GM21529 (cell line): ENCODE data around the gene YARS1.

Experiments
- ATAC-seq: cut with Tn5 transposase; IDR thresholded peaks from one replicate; pipeline ENCODE4 v1.9.1; 2021; ENCODE audit not compliant: unreplicated experiment

The YARS1 gene

GRCh38 chr1:32748926-32749325 is 68.2 kb downstream of the YARS1 start:
- no peak for ATAC-seq

GRCh38 chr1:32748348-32748747 is 68.8 kb downstream of the YARS1 start:
- no peak for ATAC-seq

GRCh38 chr1:32746130-32746529 is 71.0 kb downstream of the YARS1 start:
- ATAC-seq: no peak

DNA sequence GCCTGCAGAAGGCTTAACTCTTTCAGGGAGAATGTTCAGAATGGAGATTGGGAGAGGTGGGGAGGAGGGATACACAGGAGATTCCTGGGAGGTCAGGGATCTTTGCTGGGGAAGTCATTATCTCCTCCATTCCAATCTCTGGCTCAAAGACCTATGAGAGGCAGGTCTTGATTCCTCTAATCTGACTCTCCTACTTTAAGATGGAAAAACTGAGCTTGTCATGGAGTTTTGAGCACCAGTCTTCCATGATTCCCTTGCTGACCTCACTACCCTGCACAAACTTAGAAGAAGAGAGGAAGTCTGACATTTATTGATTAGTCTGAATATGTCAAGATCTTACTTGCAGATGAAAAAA is 73.1 kb downstream of the YARS1 start:
- no peak for ATAC-seq

- no peak for ATAC-seq
These were observed 73.6 kb downstream of the YARS1 start for GRCh38 chr1:32743380-32744070.

DNA sequence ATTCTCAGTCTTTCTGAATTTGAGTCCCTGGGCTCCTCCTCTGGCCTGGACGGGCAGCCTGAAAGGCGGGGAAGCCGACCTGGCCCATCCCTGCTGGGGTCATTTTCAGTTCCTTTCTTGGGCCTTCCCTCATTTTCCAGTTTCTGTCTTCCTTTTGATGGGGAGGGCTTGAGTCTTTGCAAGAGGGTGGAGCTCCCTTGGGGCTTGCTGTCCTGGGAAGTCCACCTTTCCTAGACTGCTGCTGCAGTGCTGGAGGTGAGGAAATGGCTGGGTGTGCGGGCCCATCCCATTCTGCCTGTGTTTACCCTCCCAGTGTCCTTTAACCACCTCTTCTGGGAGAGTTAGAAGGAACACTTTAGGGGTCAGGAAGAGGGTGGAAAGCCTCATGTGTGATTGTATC is 74.2 kb downstream of the YARS1 start:
- no peak for ATAC-seq

- no peak for ATAC-seq
These were observed 74.8 kb downstream of the YARS1 start for GRCh38 chr1:32742199-32742947.

DNA sequence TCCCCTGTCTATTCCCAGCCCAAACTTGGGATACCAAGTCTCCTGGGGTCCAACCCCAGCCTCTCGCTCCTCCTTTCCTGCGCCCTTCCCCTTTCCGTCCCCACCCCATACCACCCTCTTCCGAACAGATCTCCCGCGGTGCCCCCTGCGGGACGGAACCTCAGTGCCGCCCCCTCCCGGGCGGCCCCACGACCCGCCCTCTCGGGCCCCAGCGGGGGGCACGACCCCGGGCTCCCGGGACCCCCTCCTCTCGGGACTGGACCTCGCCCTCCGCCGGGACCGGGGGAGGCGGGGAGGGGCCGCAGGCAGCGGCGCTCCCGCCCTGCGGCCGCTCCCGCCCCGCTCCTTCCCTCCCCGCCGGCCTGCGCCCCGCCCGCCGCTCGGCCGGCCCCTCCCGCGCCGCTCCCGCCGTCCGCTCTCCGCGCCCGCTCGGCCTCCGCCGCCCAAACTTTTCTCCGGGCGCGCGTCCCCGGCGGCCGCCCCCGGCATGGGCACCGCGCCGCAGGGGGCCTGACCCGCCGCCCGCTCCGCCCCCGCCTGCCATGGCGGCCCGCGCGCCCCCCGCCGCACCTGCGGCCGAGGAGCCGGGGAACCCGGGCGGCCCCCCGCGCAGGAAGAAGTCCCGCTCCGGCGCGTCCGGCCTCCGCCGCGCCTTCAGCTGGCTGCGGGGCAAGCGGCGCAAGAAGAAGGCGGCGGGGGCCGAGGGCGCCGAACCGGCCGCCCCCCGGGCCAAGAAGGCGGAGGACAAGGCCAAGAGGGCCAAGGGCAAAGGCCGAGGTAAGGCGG is 75.6 kb downstream of the YARS1 start:
- ATAC-seq: no peak

- no peak for ATAC-seq
These were observed 76.1 kb downstream of the YARS1 start for GRCh38 chr1:32741059-32741412.

- no peak for ATAC-seq
These were observed 80.1 kb downstream of the YARS1 start for GRCh38 chr1:32736812-32737791.

DNA sequence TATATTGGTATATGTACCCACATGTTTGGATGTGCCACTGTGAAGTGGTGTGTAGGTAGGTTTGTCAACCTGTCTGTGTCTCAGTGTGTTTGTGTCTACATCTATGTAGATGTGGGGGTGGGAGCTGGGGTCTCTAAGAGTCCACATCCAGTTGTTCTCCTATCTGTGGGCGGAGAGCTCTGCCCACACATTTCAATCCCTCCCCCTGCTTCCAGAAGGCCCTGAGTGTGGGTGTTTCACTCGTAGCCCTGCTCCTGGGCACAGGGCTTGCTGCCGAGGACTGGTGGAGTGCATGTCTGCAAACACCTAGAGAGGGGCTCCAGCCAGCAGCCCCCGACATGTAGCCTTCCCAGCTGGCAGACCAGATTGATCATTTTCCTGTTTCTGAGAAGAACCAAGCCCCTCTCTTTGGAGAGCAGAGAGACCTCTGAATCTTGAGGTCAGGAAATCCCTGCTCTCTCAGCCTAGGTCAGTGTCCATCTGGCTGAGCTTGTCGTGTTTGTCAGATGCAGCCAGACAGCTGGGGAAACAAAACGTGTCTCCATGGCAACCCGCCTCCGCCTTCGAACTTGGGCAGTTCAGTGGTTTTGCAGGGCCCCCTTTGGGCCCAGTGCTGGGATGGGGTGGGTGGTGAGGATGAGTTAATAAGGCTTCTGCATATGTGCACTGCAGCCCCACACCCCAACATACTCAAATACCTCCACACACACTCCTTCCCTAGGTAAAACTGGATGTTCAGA is 83.4 kb downstream of the YARS1 start:
- no peak for ATAC-seq

- no peak for ATAC-seq
These were observed 87.7 kb downstream of the YARS1 start for GRCh38 chr1:32729254-32730046.

DNA sequence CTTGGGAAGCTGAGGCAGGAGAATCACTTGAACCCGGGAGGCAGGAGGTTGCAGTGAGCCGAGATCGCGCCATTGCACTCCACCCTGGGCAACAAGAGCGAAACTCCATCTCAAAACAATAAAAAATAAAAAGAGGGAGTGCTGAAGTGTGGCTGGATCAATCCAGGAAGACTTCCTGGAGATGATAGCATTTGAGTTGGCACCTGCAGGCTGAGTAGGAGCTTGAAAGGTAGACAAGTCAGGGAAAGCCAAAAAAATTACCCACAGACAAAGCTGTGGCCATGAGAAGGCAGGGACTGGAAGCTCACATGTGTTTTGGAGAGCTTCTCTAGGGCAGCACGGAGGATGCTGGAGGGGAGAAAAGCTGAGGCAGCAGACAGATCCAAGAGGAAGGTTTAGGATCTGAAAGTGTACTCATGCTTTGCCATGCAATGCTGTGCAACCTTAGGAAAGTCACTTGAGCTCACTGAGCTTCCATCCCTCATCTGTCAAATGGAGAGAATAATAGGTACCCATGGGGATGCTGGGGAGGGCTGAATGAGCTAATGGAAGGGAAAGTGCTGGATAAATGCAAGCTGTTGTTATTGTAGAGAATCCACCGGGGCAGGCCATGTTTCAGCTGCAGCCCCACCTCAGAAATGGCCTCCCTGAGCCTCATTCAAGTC is 88.6 kb downstream of the YARS1 start:
- no peak for ATAC-seq

DNA sequence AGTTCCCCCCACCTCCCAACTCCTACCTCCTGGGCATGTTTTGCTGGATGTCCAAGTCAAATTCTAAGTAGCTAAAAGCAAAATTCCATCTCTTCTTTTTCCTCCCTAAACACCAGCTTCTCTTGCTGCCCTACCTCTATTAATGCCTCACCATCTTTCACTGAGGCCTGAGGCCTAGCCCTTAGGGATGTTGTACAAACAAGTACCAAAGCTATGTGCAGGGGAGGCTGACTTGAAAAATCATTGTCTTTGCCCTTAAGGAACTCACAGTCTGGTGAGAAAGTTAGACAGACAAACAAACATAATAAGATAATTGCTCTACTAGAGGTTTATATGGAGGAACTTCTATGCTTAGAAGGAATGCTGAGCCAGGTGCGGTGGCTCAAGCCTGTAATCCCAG is 89.3 kb downstream of the YARS1 start:
- no peak for ATAC-seq

DNA sequence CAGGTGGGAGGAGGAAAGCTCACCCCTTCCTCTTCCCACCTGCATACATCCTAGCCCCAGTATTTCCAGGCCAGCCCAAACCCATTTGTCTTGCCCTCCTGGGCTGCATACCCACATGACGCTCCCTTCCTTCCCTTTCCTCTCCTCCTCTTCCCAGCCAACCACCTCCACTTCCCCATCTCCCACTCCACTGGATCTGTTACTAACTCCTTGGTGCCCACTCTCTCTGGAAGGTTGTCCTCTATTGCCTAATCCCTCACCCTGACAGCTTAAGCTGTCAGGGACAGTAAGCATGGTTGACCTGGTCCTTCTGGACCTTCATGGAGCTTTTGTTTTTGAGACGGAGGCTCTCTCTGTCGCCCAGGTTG is 91.6 kb downstream of the YARS1 start:
- ATAC-seq: no peak
